Psoas muscle (tissue), 8 donors: ENCODE results near the gene ZNF608. TPM values are rescaled to one million over a fixed set of nuclear protein-coding genes. Genes with fewer than 3 reads are reported as not detected.
A peak's percentile ranks its signal among the peaks of the same experiment; 100 is the strongest.

ENCODE experiments used
- ATAC-seq, 4 donors: fragments of 200-7000 bp; cut with Tn5 transposase; one replicate each; pipeline ENCODE4 v1.9.1; 2020; ENCODE audit warnings: moderate library complexity in 3 of 4, mild to moderate bottlenecking in 2 of 4
- DNase-seq, 2 donors: peaks; one replicate each; pipeline ENCODE4 v3.0.0-alpha.2; 2020
- H3K27ac ChIP-seq: fragments of 200-600 bp; one replicate; pipeline ENCODE4 v1.8.0; 2022
- H3K27me3 ChIP-seq, 3 donors: fragments of 200-600 bp in 1 of 3; one replicate each; pipeline versions ENCODE4 v1.6.1 to v1.8.0; 2013 to 2022; ENCODE audit warnings: low read length in 2 of 3, mild to moderate bottlenecking in 2 of 3, moderate library complexity in 1 of 3; ENCODE audit not compliant: insufficient read depth in 3 of 3
- H3K36me3 ChIP-seq, 2 donors: fragments of 200-600 bp in 1 of 2; one replicate each; pipeline versions ENCODE4 v1.6.1 to v1.8.0; 2013 to 2022; ENCODE audit warnings: low read depth in 1 of 2, mild to moderate bottlenecking in 1 of 2, moderate library complexity in 1 of 2; ENCODE audit not compliant: insufficient read depth in 1 of 2
- H3K4me1 ChIP-seq: fragments of 200-600 bp; one replicate; pipeline ENCODE4 v1.8.0; 2022
- H3K4me3 ChIP-seq: fragments of 200-600 bp; one replicate; pipeline ENCODE4 v1.8.0; 2022; ENCODE audit warnings: mild to moderate bottlenecking
- H3K9me3 ChIP-seq: fragments of 200-600 bp; one replicate; pipeline ENCODE4 v1.8.0; 2022
- WGBS, 3 donors: extraction: QIAGEN DNeasy Blood & Tissue Kit; methylation state at CpG; one replicate each; pipeline versions ENCODE4 v1.1.6 to v1.1.7; 2013; 5-methylcytosine and 5-hydroxymethylcytosine counted together
- intact Hi-C, 2 donors: fragments of 100-400 bp; cut with DNase I; formaldehyde crosslinking; loops; one replicate each; pipeline versions ENCODE4 v1.11.0 to v1.14.2; 2022
- polyA plus RNA-seq, 3 donors: library from polyadenylated mRNA; stranded (reverse); fragments of 200-250 nt; gene quantifications; one replicate each; pipeline ENCODE4 v1.2.3, GENCODE V29; 2013
- total RNA-seq, 4 donors: library from RNA; stranded (reverse); fragmentation: NEBNext Ultra II Directional in 2 of 4; extraction: Animal tissue kit (Norgen Biotek cat#: 25700) in 2 of 4; gene quantifications; one replicate each; pipeline versions ENCODE4 v1.2.1 to v1.2.4, GENCODE V29; 2021 to 2023
- TF ChIP-seq, protein P1 (sequence below): fragments of 200-600 bp; IDR thresholded peaks from one replicate; pipeline ENCODE4 v1.8.0; 2022; ENCODE audit warnings: antibody characterized with exemption
- donor health status: healthy with polysubstance abuse.
- donor health status: DM: no; HTN: no; CAD: no; lungs with moderate emphysema.
- donor health status: Bipolar disorder and iron deficiency.
- donor health status: healthy.
- donor health status: DM: yes; HTN: yes; CAD: no.
- donor health status: DM: no; HTN: no; CAD: no.
- donor health status: DM: no; HTN: no; CAD: no.
- donor health status: DM: yes; HTN: yes; CAD: no.

Gene ZNF608
- total and polyA plus RNA-seq, 7 donors, result 1.6 to 11.7 (median 9.0) TPM

DNA sequence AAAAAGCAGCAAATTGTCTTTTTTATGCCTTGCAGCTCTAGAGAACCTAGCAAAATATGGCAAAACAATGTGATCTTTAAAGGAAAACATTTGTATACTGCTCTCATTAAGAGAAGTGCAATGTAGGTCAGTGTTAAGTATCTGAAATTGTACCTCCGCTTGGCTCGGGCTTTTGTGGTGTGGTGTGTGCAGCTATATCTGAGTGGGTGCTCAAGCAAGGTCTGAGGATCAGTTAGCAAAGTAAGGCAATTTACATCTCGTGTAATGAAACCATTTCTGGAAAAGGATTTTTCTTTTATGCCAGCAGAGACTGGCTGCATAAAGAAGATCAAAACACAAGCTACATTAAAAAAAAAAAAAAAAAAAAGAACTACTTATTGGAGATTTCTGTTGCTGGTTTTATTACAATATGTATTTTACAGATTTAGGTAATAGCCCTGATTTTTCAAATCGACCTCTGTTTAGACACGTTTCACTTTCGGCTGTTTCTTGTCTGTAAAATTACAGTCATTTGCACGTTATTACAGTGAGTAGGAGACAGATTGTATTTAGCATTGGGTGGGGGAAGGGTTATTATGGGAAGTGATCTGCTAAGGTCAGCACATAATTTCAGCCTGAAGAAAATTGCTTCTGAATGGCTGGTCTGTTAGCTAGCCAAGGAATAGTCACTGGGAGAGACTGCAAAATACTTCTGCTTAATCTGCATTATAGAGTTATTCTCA lies 7.9 kb upstream of the ZNF608 start:
- ATAC-seq (peak in 3 of 4 donors; percentile 77 to 82 (median 81)), DNase-seq (no peak)
- Histone ChIP-seq H3K9me3 (no peaks in the 10 kb centered on the region), H3K27me3 (no peaks in the 10 kb centered on the region), H3K36me3 (no peaks in the 10 kb centered on the region), H3K4me1 (peaks cover 16% of the 10 kb centered on the region), H3K27ac (peak overlapping the region; percentile 38), H3K4me3 (peak overlapping the region; percentile 50)
- TF ChIP-seq, protein P1, sequence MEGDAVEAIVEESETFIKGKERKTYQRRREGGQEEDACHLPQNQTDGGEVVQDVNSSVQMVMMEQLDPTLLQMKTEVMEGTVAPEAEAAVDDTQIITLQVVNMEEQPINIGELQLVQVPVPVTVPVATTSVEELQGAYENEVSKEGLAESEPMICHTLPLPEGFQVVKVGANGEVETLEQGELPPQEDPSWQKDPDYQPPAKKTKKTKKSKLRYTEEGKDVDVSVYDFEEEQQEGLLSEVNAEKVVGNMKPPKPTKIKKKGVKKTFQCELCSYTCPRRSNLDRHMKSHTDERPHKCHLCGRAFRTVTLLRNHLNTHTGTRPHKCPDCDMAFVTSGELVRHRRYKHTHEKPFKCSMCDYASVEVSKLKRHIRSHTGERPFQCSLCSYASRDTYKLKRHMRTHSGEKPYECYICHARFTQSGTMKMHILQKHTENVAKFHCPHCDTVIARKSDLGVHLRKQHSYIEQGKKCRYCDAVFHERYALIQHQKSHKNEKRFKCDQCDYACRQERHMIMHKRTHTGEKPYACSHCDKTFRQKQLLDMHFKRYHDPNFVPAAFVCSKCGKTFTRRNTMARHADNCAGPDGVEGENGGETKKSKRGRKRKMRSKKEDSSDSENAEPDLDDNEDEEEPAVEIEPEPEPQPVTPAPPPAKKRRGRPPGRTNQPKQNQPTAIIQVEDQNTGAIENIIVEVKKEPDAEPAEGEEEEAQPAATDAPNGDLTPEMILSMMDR, result no peak
- intact Hi-C loops, result loop anchor here in 1 of 2 donors (10.0 kb wide), 1 partner anchor 150 kb away; no protein-coding TSS in a partner anchor
- WGBS, 3 donors, result 26 to 38% (median 31%) methylated on average over 7 of the region's 7 CpGs

DNA sequence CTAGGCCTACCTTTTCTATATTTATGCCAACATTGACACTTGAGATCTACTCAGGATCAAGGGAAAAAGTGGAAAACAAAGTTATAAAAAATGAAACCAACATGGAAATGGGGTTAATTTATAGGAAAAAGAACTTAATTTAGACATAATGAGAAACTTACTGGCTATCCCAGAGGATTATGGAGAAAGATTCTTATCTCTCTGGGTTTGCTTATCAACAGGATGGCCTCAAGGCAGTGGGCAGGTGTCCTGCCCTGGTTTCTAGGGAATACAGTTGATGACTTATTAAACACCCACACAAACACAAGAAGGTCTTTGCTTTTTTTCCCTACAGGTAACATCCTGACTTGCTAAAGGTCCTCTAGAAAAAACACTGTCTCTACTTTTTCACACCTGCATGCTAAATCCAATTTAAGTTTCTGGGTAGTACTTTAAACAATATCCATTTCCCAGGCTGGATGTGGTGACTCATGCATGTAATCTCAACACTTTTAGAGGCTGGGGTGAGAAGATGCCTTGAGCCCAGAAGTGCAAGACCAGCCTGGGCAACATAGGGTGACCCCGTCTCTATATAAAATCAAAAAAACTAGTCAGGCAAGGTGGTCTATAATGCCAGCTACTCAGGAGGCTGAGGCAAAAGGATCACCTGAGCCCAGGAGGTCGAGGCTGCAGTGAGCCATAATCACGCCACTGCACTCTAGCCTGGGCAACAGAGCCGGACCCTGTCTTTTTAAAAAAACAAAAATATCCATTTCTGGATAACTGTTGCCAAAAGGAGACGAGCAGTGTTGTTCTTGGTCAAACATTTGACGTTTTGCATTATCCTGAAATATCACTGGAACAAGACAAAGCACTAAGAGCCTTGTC lies 6.6 kb upstream of the ZNF608 start:
- intact Hi-C loops, result loop anchor here in 1 of 2 donors (10.0 kb wide), 1 partner anchor 152 kb away; no protein-coding TSS in a partner anchor

DNA sequence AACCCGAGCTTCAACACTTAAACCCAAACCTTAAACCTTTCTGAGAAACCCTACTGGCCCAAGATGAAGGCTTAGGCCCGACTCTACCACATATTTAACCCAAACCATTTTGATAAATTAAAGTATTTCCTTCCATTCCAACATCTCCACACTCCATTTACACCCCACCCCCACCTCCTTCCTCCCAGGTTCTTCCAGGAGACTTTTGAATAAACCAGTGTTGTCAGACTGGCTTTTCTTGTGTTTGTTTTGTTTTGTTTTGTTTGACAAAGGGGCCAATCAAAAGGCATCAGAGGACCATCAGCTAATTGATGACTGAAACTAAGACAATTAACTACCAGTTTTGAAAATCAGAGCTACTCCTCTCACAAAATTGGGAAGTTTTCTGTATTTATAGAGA lies 4.6 kb upstream of the ZNF608 start:
- no peak for DNase-seq
- H3K27me3 ChIP-seq, result no peaks in the 10 kb centered on the region
- TF ChIP-seq, protein P1, result no peak
- no peaks in the 10 kb centered on the region for H3K9me3 ChIP-seq
- H3K27ac ChIP-seq, result no peak overlapping the region
- H3K4me3 ChIP-seq, result no peak overlapping the region
- WGBS, 3 donors, result 89 to 93% (median 91%) methylated on average over 2 of the region's 2 CpGs
- intact Hi-C loops, result loop anchor here in 1 of 2 donors (10.0 kb wide), 1 partner anchor 154 kb away; no protein-coding TSS in a partner anchor
- no peak for ATAC-seq
- no peaks in the 10 kb centered on the region for H3K36me3 ChIP-seq
- peaks cover 16% of the 10 kb centered on the region for H3K4me1 ChIP-seq

More for the DNA sequence above, 6.6 kb upstream of the ZNF608 start:
- ATAC-seq, result no peak
- Histone ChIP-seq H3K27ac (no peak overlapping the region), H3K27me3 (no peaks in the 10 kb centered on the region), H3K4me3 (no peak overlapping the region), H3K36me3 (no peaks in the 10 kb centered on the region), H3K4me1 (peaks cover 16% of the 10 kb centered on the region), H3K9me3 (no peaks in the 10 kb centered on the region)
- WGBS, 3 donors, result 83 to 86% (median 85%) methylated on average over 6 of the region's 6 CpGs
- no peak for DNase-seq
- TF ChIP-seq, protein P1, result no peak

DNA sequence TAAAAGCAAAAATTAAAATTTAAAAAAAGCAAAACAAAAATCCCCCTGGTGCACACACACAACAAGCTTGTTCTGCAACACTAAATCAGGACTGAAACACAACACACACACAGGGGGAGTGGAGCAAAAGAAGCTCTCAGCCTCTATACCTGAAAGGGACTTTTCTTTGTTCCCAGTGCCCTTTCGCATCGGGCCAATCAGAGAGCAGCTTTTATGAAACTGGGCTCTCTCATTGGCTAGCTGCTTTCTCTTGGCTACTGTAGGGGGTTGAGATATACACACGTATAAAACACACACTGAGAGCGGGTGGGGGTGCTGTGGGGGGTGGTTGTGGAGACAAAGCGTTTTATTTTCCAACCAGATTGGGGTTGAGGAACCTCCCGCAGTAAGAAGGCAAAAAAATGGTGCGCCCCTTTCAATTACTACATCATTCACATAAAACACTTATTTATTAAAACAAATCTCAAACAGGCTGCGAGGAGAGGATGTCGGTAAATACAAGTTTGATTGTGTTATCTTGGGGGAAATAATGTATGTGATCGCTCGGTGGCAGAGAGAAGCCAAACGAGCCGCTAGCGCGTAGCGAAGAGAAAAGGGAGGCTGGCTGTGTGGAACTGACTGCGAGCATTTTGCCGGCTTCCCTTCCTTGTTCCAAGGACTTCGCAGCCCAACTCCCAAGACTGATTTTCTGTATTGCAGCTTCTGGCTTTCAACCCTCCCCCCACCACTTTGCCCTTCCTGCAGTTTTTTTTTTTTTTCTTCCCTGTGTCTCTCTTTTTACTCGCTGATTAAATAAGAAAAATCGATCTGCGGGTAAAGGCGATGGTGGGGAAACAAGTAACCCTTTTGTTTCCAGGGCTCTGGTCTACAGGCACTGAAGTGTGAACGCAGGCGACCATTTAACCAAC lies 2.5 kb upstream of the ZNF608 start:
- H3K9me3 ChIP-seq, result no peaks in the 10 kb centered on the region
- intact Hi-C loops, result loop anchor here (2.0 to 10.0 kb wide), 4 partner anchors 87 to 224 kb away; no protein-coding TSS in a partner anchor
- no peaks in the 10 kb centered on the region for H3K27me3 ChIP-seq
- peak overlapping the region; percentile 83 for H3K4me3 ChIP-seq
- peak overlapping the region; percentile 95 for H3K27ac ChIP-seq
- TF ChIP-seq, protein P1, result no peak
- ATAC-seq (peak; percentile 79 to 87 (median 82)), DNase-seq (peak; percentile 47 to 66)
- 3 to 4% (median 4%) methylated on average over 25 of the region's 25 CpGs for WGBS, 3 donors
- no peaks in the 10 kb centered on the region for H3K36me3 ChIP-seq
- peaks cover 8% of the 10 kb centered on the region for H3K4me1 ChIP-seq
